Stimulated activated CD4-positive, alpha-beta T cell treated with anti-CD3 and anti-CD28 coated beads, Interleukin-1b, Interleukin-23, amount 100 ng/mL, for 24 hours (primary cell): ENCODE measurements around the gene SYNPO.

Experiments
- DNase-seq, 4 experiments: peaks; one replicate each; pipeline ENCODE4 v3.0.0-alpha.2; 2020; ENCODE audit warnings: low read depth in 4 of 4, low spot score in 1 of 4

Gene SYNPO

GRCh38 chr5:150641006-150641570 lies 628 bp downstream of the SYNPO start:
- DNase-seq, result no peak

- DNase-seq, result no peak
Observed at GRCh38 chr5:150641824-150642566, 1.5 kb downstream of the SYNPO start.

GRCh38 chr5:150642567-150642927 lies 2.1 kb downstream of the SYNPO start:
- no peak for DNase-seq

GRCh38 chr5:150642991-150643710 lies 2.7 kb downstream of the SYNPO start:
- no peak for DNase-seq

GRCh38 chr5:150644058-150644457 lies 3.6 kb downstream of the SYNPO start:
- no peak for DNase-seq

GRCh38 chr5:150644514-150644913 lies 4.1 kb downstream of the SYNPO start:
- no peak for DNase-seq

- no peak for DNase-seq
Observed at GRCh38 chr5:150645070-150645700, 4.7 kb downstream of the SYNPO start.

GRCh38 chr5:150647275-150648251 lies 7.1 kb downstream of the SYNPO start:
- DNase-seq, result no peak

GRCh38 chr5:150648294-150649107 lies 8.0 kb downstream of the SYNPO start:
- no peak for DNase-seq

- no peak for DNase-seq
Observed at GRCh38 chr5:150649108-150650020, 8.9 kb downstream of the SYNPO start.

- DNase-seq, result no peak
Observed at GRCh38 chr5:150650021-150651006, 9.9 kb downstream of the SYNPO start.

- DNase-seq, result no peak
Observed at GRCh38 chr5:150651382-150651781, 10.9 kb downstream of the SYNPO start.

GRCh38 chr5:150651924-150652671 lies 11.6 kb downstream of the SYNPO start:
- no peak for DNase-seq

GRCh38 chr5:150653145-150653761 lies 12.8 kb downstream of the SYNPO start:
- DNase-seq, result no peak

GRCh38 chr5:150653762-150654556 lies 13.5 kb downstream of the SYNPO start:
- no peak for DNase-seq

GRCh38 chr5:150655221-150655620 lies 14.8 kb downstream of the SYNPO start:
- no peak for DNase-seq
